Esophagus squamous epithelium (tissue), 4 donors: Measurements from ENCODE around the gene THSD7A.

Experiments
- CTCF ChIP-seq, 6 experiments: fragments of 450-650 bp in 4 of 6; fragments of 200-600 bp in 2 of 6; sonication (generic) in 2 of 6; IDR thresholded peaks; one replicate each; pipeline ENCODE4 v1.5.1; 2016 to 2019; ENCODE audit warnings: antibody characterized with exemption in 6 of 6, mild to moderate bottlenecking in 4 of 6, moderate library complexity in 4 of 6
- POLR2A ChIP-seq, 4 donors: fragments of 450-650 bp; IDR thresholded peaks; one replicate each; pipeline ENCODE4 v1.6.1; 2017; ENCODE audit warnings: antibody characterized with exemption in 4 of 4, mild to moderate bottlenecking in 4 of 4, moderate library complexity in 3 of 4

DNA sequence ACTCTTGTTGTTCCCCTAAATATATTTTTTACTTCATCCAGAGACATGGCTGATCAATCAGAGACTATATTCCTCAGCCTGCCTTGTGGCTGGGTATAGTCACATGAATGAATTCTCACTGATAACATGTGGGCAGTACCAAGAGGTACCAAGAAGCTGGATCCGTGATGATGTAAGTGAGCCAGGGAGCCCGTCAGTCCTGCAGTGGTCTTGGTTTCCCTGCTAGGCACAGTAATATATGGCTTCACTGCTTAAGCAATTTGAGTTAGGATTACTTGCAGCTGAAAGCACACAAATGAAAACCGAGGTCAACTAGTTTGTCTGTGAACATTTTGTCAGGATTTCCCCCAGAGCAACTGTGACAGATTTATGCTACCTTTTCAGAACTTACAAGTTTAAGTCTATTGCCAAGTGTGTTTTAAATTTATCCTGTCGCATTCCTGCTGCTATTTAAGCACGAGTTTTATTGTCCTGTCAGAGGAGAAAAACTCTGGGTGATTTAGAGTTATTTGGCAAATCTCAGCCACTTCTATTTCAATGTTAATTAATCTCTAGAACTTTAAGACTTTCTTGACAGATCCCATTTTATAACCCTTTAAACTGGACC, 476.5 kb downstream of the THSD7A start:
- TF ChIP-seq POLR2A (IDR thresholded peaks at IDR 0.05), result no peak
- no peak for TF ChIP-seq CTCF (IDR thresholded peaks at IDR 0.05)
